Mucosa of stomach (tissue), 1 donor: ENCODE data around the gene UHRF2.
A peak's percentile ranks its signal among the peaks of the same experiment; 100 is the strongest.

Experiments used
- H3K27me3 ChIP-seq: one replicate; pipeline ENCODE4 v1.7.0; 2013; ENCODE audit warnings: mild to moderate bottlenecking, low read length; ENCODE audit not compliant: control insufficient read depth, insufficient read depth
- H3K36me3 ChIP-seq: one replicate; pipeline ENCODE4 v1.7.0; 2013; ENCODE audit warnings: low read length; ENCODE audit not compliant: control insufficient read depth, insufficient read depth
- H3K4me1 ChIP-seq: one replicate; pipeline ENCODE4 v1.7.0; 2013; ENCODE audit warnings: mild to moderate bottlenecking, low read length; ENCODE audit not compliant: control insufficient read depth, insufficient read depth
- H3K4me3 ChIP-seq: one replicate; pipeline ENCODE4 v1.7.0; 2013; ENCODE audit warnings: low read length
- H3K9ac ChIP-seq: one replicate; pipeline ENCODE4 v1.7.0; 2013; ENCODE audit warnings: mild to moderate bottlenecking, low read length, moderate library complexity
- H3K9me3 ChIP-seq: one replicate; pipeline ENCODE4 v1.7.0; 2013; ENCODE audit warnings: mild to moderate bottlenecking, low read length, moderate library complexity; ENCODE audit not compliant: control insufficient read depth
- donor health status: Pancreatic carcinoma.

UHRF2 gene

GRCh38 chr9:6409811-6410210 lies 3.2 kb upstream of the UHRF2 start:
- H3K4me1 ChIP-seq = no peaks in the 10 kb centered on the region
- H3K27me3 ChIP-seq = no peaks in the 10 kb centered on the region
- no peaks in the 10 kb centered on the region for H3K36me3 ChIP-seq
- no peak overlapping the region for H3K9ac ChIP-seq
- no peak overlapping the region for H3K4me3 ChIP-seq
- no peaks in the 10 kb centered on the region for H3K9me3 ChIP-seq

DNA sequence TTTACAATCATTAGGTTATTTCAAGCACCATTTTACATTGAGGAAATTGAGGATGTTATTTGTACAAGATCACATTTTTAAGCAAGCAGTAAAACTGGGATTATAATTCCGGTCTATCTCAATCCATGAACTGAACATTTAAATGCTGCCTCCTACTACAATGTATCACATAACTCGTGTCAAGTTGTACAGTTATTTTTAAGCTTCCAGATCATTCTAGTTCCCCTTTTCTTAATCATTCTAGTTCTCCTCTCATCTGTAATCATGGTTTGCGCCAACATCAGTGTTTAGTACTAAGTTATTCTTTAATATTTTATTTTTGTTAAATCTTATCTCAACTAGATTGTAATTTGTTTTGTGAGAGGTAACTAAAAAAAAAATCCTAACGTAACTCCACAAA lies 2.4 kb upstream of the UHRF2 start:
- H3K36me3 ChIP-seq = no peaks in the 10 kb centered on the region
- no peak overlapping the region for H3K9ac ChIP-seq
- H3K4me1 ChIP-seq = no peaks in the 10 kb centered on the region
- H3K4me3 ChIP-seq = no peak overlapping the region
- H3K27me3 ChIP-seq = no peaks in the 10 kb centered on the region
- H3K9me3 ChIP-seq = no peaks in the 10 kb centered on the region

DNA sequence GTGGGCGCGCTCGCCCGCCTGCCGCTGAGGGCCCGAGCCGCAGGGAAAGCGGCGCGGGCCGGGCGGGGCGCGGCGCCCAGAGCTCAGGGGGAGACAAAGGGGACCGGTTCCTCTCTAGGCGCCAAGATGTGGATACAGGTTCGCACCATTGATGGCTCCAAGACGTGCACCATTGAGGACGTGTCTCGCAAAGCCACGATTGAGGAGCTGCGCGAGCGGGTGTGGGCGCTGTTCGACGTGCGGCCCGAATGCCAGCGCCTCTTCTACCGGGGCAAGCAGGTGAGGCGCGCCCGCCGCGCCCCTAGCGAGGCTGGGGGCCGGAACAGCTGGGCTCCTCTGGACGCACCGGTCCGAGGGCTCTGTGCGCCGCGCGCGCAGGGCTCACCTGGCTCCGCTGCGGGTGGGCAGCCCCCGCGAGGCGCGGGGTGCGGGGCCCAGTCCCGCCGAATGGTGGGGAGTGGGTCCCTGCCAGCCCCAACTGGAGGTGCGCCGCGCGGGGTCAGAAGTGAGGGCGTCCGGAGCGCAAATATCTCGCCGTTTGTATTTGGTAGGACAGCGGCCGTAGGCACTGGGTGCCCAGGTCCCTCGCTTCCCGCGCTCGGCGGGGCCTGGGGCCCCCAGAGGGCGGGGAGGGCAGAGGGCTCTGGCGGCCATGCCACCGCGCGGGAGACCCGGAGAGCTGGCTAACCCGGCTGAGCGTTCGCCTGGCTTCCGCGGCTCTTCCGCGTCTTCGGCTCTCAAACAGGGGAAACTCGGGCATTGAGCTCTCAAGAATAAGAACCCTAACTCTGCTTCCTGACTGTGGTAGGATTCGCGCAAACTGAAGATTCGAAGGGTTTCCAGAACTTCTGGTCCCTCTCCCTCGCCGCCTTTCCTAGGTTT lies 607 bp downstream of the UHRF2 start:
- Histone ChIP-seq H3K36me3 (no peaks in the 10 kb centered on the region), H3K9me3 (no peaks in the 10 kb centered on the region), H3K4me1 (no peaks in the 10 kb centered on the region), H3K9ac (peak overlapping the region; percentile 89), H3K27me3 (no peaks in the 10 kb centered on the region), H3K4me3 (peak overlapping the region; percentile 75)

GRCh38 chr9:6414247-6414641 lies 1.2 kb downstream of the UHRF2 start:
- H3K27me3 ChIP-seq = no peaks in the 10 kb centered on the region
- H3K4me1 ChIP-seq = no peaks in the 10 kb centered on the region
- H3K9ac ChIP-seq = peak overlapping the region; percentile 89
- no peaks in the 10 kb centered on the region for H3K36me3 ChIP-seq
- no peaks in the 10 kb centered on the region for H3K9me3 ChIP-seq
- H3K4me3 ChIP-seq = peak overlapping the region; percentile 75

- H3K27me3 ChIP-seq = no peaks in the 10 kb centered on the region
- no peak overlapping the region for H3K9ac ChIP-seq
- no peaks in the 10 kb centered on the region for H3K9me3 ChIP-seq
- no peaks in the 10 kb centered on the region for H3K4me1 ChIP-seq
- H3K4me3 ChIP-seq = no peak overlapping the region
- H3K36me3 ChIP-seq = no peaks in the 10 kb centered on the region
Observed at GRCh38 chr9:6415266-6415665, 2.3 kb downstream of the UHRF2 start.

DNA sequence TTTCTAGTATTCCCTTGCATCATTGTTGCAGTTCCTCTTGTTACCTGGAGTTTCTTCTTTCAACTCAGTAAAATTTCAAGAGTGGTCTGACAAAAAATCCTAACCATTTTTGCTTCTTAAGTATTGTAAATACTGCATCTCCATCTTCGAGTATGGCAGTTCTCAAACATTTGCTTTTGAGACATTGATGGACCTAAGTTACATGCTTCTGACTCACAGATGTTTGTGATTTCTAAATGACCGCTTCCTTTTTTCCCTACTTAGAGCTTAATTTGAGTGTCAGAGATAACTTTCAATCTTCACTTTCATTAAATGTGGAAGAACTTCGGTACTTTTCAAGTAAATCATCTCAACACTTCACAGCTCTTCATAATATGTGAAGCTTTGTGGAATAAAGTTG lies 4.2 kb downstream of the UHRF2 start:
- no peak overlapping the region for H3K4me3 ChIP-seq
- no peaks in the 10 kb centered on the region for H3K4me1 ChIP-seq
- H3K9ac ChIP-seq = no peak overlapping the region
- no peaks in the 10 kb centered on the region for H3K27me3 ChIP-seq
- H3K9me3 ChIP-seq = no peaks in the 10 kb centered on the region
- no peaks in the 10 kb centered on the region for H3K36me3 ChIP-seq

- no peak overlapping the region for H3K4me3 ChIP-seq
- no peak overlapping the region for H3K9ac ChIP-seq
- H3K4me1 ChIP-seq = no peaks in the 10 kb centered on the region
- H3K27me3 ChIP-seq = no peaks in the 10 kb centered on the region
- no peaks in the 10 kb centered on the region for H3K9me3 ChIP-seq
- no peaks in the 10 kb centered on the region for H3K36me3 ChIP-seq
Observed at GRCh38 chr9:6418764-6419163, 5.8 kb downstream of the UHRF2 start.

- Histone ChIP-seq H3K4me1 (peaks cover 3% of the 10 kb centered on the region), H3K9me3 (no peaks in the 10 kb centered on the region), H3K36me3 (no peaks in the 10 kb centered on the region), H3K9ac (no peak overlapping the region), H3K27me3 (no peaks in the 10 kb centered on the region), H3K4me3 (no peak overlapping the region)
Observed at GRCh38 chr9:6424940-6425339, 11.9 kb downstream of the UHRF2 start.

DNA sequence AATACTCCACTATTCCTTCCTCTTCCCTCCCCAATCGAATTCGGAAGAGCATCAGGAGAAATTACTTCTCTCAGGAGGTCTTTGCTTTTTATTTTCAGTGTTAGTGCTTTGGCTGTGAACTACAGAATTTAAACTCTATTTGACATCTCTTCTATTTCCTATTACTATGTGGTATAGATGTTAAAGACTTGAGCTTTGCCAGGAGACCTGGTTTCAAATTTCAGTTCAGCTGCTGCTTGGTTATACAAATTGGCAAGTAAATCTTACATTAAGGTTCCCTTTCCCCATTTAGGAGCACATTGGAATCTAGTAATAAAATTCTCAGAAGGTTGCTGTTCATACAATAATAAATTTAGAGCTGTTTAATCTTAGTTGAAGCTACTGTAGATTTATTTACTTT lies 13.1 kb downstream of the UHRF2 start:
- Histone ChIP-seq H3K27me3 (no peaks in the 10 kb centered on the region), H3K9me3 (no peaks in the 10 kb centered on the region), H3K4me3 (no peak overlapping the region), H3K9ac (no peak overlapping the region), H3K4me1 (peaks cover 3% of the 10 kb centered on the region), H3K36me3 (no peaks in the 10 kb centered on the region)

GRCh38 chr9:6428940-6429889 lies 16.2 kb downstream of the UHRF2 start:
- Histone ChIP-seq H3K27me3 (no peaks in the 10 kb centered on the region), H3K4me3 (no peak overlapping the region), H3K9ac (no peak overlapping the region), H3K4me1 (peaks cover 3% of the 10 kb centered on the region), H3K36me3 (no peaks in the 10 kb centered on the region), H3K9me3 (no peaks in the 10 kb centered on the region)

DNA sequence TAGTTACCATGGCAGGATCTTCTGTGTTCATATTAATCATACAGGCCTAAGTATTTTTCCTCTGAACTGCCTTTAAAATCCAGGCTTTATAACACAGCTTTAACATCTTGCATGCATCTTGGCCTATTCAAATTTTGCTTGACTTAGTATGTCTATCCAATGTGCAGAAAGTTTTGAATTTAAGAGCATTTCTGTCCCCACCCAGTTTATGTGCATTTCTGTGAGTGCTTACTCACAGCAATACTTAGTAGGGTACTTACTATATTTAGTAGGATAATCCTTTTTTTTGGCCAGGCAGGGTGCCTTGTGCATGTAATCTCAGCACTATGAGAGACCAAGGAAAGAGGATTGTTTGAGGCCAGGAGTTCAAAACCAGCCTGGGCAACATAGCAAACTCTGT lies 18.0 kb downstream of the UHRF2 start:
- Histone ChIP-seq H3K27me3 (no peaks in the 10 kb centered on the region), H3K4me3 (no peak overlapping the region), H3K36me3 (no peaks in the 10 kb centered on the region), H3K9me3 (no peaks in the 10 kb centered on the region), H3K9ac (no peak overlapping the region), H3K4me1 (no peaks in the 10 kb centered on the region)

DNA sequence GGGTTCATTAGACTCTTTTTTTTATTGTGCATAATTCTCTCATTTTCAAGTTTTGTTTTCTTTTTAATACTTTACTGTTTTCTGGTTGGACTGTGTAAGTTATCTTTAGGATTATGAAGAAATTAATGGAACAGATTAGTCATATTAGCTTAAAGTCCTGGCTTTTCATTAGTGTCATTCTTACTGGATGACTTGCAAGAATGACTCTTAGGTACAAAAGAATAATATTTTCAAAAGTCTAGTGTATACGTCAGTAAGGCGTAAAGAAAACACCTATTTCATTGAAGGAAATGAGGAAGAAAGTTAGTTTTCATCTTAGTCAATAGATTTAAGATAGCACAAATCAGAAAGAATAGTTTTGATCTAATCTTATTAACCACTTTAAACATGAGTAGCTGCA lies 20.4 kb downstream of the UHRF2 start:
- no peak overlapping the region for H3K4me3 ChIP-seq
- H3K4me1 ChIP-seq = no peaks in the 10 kb centered on the region
- H3K36me3 ChIP-seq = no peaks in the 10 kb centered on the region
- H3K9ac ChIP-seq = no peak overlapping the region
- H3K9me3 ChIP-seq = no peaks in the 10 kb centered on the region
- no peaks in the 10 kb centered on the region for H3K27me3 ChIP-seq
